ENCODE measurements around the gene PCDHB9.
A peak's percentile ranks its signal among the peaks of the same experiment; 100 is the strongest.
"Not testable (repeated sequence)": the region's sequence is repeated elsewhere in the genome, so short reads cannot be mapped to it uniquely, and the experiment has no call there.

Gene PCDHB9

DNA sequence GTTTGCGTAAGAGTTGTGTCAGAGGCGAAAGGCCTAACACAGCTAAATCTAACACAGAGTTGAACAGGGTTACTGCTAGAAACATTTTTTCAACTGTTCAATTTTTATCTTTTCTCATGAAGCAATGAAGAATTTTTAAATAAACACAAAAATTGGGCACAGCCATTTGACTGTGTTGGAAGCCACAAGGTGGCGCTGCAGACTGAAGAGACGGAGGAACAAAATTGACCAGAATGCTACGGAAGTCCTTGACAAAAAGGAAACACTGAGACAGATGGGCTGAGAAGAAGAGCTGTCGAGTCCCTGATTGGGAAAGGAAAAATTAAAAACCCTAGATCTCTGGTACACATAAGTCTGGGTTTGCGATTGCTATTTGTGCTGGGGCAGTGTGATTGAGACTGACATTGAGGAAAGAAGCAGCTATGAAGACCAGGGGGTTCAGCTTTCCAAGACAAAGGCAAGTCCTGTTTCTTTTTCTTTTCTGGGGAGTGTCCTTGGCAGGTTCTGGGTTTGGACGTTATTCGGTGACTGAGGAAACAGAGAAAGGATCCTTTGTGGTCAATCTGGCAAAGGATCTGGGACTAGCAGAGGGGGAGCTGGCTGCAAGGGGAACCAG lies at the start of gene PCDHB9:
TSS of gene PCDHB9 (plus strand) at position 265 of the 616 bp plus-strand sequence. CDS start at position 423, 158 bp downstream.
- TF ChIP-seq, protein P1, sequence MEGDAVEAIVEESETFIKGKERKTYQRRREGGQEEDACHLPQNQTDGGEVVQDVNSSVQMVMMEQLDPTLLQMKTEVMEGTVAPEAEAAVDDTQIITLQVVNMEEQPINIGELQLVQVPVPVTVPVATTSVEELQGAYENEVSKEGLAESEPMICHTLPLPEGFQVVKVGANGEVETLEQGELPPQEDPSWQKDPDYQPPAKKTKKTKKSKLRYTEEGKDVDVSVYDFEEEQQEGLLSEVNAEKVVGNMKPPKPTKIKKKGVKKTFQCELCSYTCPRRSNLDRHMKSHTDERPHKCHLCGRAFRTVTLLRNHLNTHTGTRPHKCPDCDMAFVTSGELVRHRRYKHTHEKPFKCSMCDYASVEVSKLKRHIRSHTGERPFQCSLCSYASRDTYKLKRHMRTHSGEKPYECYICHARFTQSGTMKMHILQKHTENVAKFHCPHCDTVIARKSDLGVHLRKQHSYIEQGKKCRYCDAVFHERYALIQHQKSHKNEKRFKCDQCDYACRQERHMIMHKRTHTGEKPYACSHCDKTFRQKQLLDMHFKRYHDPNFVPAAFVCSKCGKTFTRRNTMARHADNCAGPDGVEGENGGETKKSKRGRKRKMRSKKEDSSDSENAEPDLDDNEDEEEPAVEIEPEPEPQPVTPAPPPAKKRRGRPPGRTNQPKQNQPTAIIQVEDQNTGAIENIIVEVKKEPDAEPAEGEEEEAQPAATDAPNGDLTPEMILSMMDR (IDR thresholded peaks at IDR 0.05; ENCODE audit: insufficient read depth, low read depth, low read length, missing control alignments): peak; percentile 39
- peak within 1 kb of the TSS; percentile 40 for H3K4me3 ChIP-seq (ENCODE audit: low read depth, low read length)
- peak; percentile 40 for DNase-seq (ENCODE audit: low read depth)

- H3K4me3 ChIP-seq (ENCODE audit: low read depth, low read length); DNase-seq (ENCODE audit: low read depth): not testable (repeated sequence)
Measured at GRCh38 chr5:141137346-141137745, 49.6 kb upstream of the PCDHB9 start.

DNA sequence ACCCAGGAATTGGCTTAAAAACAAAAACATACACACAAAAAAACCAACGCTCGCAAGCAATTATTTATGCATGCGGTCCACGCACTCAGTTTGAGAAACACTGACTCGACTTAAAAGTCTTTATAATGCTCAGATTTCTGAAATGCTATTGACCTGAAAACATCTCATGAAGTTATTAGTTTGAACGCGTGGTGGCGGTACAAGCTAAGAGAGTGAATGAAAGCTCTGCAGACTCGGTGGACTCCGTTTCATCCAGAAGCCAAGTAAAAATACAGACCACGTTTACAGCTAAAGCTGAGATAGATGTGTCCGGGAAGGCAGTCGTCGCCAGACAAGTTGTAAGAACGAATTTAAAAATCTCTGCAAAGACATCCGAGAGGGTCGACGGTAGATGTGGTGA lies 37.1 kb upstream of the PCDHB9 start, which contains the start of gene PCDHB6:
TSS of gene PCDHB6 (plus strand) at position 246 of the 400 bp plus-strand sequence. CDS start 201 bp downstream, outside the sequence.
- H3K4me3 ChIP-seq (ENCODE audit: low read depth, low read length): no peak within 1 kb of the TSS
- TF ChIP-seq, protein P1 (IDR thresholded peaks at IDR 0.05; ENCODE audit: insufficient read depth, low read depth, low read length, missing control alignments): no peak
- no peak for DNase-seq (ENCODE audit: low read depth)

DNA sequence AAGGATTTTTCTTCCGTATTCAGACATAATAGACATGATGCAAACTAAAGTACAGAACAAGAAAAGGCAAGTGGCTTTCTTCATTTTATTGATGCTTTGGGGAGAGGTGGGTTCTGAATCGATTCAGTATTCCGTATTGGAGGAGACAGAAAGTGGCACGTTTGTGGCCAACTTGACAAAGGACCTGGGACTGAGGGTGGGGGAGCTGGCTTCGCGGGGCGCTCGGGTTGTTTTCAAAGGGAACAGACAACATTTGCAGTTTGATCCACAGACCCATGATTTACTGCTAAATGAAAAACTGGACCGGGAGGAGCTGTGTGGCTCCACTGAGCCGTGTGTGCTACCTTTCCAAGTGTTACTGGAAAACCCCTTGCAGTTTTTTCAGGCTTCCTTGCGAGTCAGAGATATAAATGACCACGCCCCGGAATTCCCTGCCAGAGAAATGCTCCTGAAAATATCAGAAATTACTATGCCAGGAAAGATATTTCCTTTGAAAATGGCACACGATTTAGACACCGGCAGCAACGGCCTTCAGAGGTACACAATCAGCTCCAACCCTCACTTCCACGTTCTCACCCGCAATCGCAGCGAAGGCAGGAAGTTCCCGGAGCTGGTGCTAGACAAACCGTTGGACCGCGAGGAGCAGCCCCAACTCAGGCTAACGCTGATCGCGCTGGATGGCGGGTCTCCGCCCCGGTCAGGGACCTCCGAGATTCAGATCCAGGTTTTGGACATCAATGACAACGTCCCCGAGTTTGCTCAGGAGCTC lies 36.6 kb upstream of the PCDHB9 start:
- no peak for DNase-seq (ENCODE audit: low read depth)
- TF ChIP-seq, protein P1 (IDR thresholded peaks at IDR 0.05; ENCODE audit: insufficient read depth, low read depth, low read length, missing control alignments): no peak
- no peak overlapping the region for H3K4me3 ChIP-seq (ENCODE audit: low read depth, low read length)

DNA sequence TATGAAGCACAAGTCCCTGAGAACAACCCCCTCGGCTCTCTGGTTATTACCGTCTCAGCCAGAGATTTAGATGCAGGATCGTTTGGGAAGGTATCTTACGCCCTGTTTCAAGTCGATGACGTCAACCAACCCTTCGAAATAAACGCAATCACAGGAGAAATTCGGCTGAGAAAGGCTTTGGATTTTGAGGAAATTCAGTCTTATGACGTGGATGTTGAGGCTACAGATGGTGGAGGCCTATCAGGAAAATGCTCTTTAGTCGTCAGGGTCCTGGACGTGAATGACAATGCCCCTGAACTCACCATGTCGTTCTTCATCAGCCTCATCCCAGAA lies 36.0 kb upstream of the PCDHB9 start:
- no peak overlapping the region for H3K4me3 ChIP-seq (ENCODE audit: low read depth, low read length)
- TF ChIP-seq, protein P1 (IDR thresholded peaks at IDR 0.05; ENCODE audit: insufficient read depth, low read depth, low read length, missing control alignments): no peak
- no peak for DNase-seq (ENCODE audit: low read depth)

GRCh38 chr5:141151632-141152031 lies 35.3 kb upstream of the PCDHB9 start:
- not testable (repeated sequence) for DNase-seq (ENCODE audit: low read depth); H3K4me3 ChIP-seq (ENCODE audit: low read depth, low read length)

DNA sequence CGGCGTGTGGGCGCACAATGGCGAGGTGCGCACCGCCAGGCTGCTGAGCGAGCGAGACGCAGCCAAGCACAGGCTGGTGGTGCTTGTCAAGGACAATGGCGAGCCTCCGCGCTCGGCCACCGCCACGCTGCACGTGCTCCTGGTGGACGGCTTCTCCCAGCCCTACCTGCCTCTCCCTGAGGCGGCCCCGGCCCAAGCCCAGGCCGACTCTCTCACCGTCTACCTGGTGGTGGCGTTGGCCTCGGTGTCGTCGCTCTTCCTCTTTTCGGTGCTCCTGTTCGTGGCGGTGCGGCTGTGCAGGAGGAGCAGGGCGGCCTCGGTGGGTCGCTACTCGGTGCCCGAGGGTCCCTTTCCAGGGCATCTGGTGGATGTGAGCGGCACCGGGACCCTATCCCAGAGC lies 34.9 kb upstream of the PCDHB9 start:
- not testable (repeated sequence) for DNase-seq (ENCODE audit: low read depth); H3K4me3 ChIP-seq (ENCODE audit: low read depth, low read length)

GRCh38 chr5:141155540-141156374 lies 31.2 kb upstream of the PCDHB9 start:
- H3K4me3 ChIP-seq (ENCODE audit: low read depth, low read length): no peak overlapping the region
- no peak for DNase-seq (ENCODE audit: low read depth)
- TF ChIP-seq, protein P1 (IDR thresholded peaks at IDR 0.05; ENCODE audit: insufficient read depth, low read depth, low read length, missing control alignments): no peak

- not testable (repeated sequence) for DNase-seq (ENCODE audit: low read depth); H3K4me3 ChIP-seq (ENCODE audit: low read depth, low read length)
Measured at GRCh38 chr5:141157356-141157755, 29.6 kb upstream of the PCDHB9 start.

- DNase-seq (ENCODE audit: low read depth); H3K4me3 ChIP-seq (ENCODE audit: low read depth, low read length): not testable (repeated sequence)
Measured at GRCh38 chr5:141157901-141158300, 29.1 kb upstream of the PCDHB9 start.

Data from GM12865 (cell line).